Measurements from ENCODE around the gene APLNR.

The APLNR gene

GRCh38 chr11:57233702-57234101 is 3.3 kb downstream of the APLNR start:
- TF ChIP-seq SIN3A (IDR thresholded peaks at IDR 0.05; ENCODE audit: borderline replicate concordance, insufficient read depth, low read length) = no peak
- TF ChIP-seq POLR2AphosphoS5 (IDR thresholded peaks at IDR 0.05; ENCODE audit: low read depth, low read length) = no peak

GRCh38 chr11:57231539-57232253 is 5.4 kb downstream of the APLNR start:
- TF ChIP-seq, protein P1, sequence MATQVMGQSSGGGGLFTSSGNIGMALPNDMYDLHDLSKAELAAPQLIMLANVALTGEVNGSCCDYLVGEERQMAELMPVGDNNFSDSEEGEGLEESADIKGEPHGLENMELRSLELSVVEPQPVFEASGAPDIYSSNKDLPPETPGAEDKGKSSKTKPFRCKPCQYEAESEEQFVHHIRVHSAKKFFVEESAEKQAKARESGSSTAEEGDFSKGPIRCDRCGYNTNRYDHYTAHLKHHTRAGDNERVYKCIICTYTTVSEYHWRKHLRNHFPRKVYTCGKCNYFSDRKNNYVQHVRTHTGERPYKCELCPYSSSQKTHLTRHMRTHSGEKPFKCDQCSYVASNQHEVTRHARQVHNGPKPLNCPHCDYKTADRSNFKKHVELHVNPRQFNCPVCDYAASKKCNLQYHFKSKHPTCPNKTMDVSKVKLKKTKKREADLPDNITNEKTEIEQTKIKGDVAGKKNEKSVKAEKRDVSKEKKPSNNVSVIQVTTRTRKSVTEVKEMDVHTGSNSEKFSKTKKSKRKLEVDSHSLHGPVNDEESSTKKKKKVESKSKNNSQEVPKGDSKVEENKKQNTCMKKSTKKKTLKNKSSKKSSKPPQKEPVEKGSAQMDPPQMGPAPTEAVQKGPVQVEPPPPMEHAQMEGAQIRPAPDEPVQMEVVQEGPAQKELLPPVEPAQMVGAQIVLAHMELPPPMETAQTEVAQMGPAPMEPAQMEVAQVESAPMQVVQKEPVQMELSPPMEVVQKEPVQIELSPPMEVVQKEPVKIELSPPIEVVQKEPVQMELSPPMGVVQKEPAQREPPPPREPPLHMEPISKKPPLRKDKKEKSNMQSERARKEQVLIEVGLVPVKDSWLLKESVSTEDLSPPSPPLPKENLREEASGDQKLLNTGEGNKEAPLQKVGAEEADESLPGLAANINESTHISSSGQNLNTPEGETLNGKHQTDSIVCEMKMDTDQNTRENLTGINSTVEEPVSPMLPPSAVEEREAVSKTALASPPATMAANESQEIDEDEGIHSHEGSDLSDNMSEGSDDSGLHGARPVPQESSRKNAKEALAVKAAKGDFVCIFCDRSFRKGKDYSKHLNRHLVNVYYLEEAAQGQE (IDR thresholded peaks at IDR 0.05; ENCODE audit: insufficient read depth in 1 of 2, low read depth in 2 of 2, low read length in 2 of 2) = no peak
- TF ChIP-seq SIN3A (IDR thresholded peaks at IDR 0.05; ENCODE audit: borderline replicate concordance, insufficient read depth, low read length) (no peak), POLR2AphosphoS5 (IDR thresholded peaks at IDR 0.05; ENCODE audit: low read depth, low read length) (no peak), FOXP2 (optimal IDR thresholded peaks at IDR 0.05; ENCODE audit: borderline replicate concordance, extremely low read depth, extremely low read length, insufficient read depth) (no peak), TAF1 (IDR thresholded peaks at IDR 0.05; ENCODE audit: borderline replicate concordance, insufficient read depth, low read length) (no peak)

DNA sequence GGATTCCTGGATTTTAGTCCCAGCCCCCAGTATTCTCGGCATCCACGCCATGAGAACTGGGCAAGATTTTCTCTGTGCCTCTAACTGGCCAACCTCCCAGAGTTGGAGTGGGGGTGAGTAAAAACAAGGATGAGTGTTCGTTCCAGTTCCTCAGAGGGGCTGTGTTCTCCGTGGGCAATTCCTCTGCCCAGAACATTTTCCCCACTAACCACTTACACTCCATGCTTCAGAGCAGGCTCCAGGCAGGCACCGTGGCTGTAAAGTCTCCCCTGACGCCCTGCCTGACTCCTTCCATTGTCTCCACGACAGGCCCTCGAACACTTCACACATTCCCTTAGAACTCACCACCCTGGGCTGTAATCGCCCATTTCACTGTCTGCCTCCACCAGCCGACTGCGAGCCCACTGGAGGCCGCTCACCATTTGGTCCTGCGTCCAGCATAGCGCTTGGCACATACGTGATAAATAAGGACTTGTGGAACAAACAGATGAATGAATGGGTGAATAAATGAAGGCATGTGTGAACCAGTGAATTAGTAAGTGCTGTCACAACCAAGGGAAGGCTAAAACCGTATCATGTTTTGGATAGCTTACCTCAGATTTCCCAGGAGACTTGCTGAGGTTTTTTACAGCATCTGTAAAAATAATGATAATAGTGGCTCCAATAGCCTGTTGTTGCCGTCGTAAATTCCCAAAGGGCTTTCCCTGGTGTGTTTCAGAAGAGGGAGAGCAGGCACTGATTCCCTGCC is 6.1 kb downstream of the APLNR start:
- TF ChIP-seq SIN3A (IDR thresholded peaks at IDR 0.05; ENCODE audit: borderline replicate concordance, insufficient read depth, low read length) (no peak), FOXP2 (optimal IDR thresholded peaks at IDR 0.05; ENCODE audit: borderline replicate concordance, extremely low read depth, extremely low read length, insufficient read depth) (no peak), TAF1 (IDR thresholded peaks at IDR 0.05; ENCODE audit: borderline replicate concordance, insufficient read depth, low read length) (no peak), POLR2AphosphoS5 (IDR thresholded peaks at IDR 0.05; ENCODE audit: low read depth, low read length) (no peak)
- TF ChIP-seq, protein P1 (IDR thresholded peaks at IDR 0.05; ENCODE audit: insufficient read depth in 1 of 2, low read depth in 2 of 2, low read length in 2 of 2) = no peak

DNA sequence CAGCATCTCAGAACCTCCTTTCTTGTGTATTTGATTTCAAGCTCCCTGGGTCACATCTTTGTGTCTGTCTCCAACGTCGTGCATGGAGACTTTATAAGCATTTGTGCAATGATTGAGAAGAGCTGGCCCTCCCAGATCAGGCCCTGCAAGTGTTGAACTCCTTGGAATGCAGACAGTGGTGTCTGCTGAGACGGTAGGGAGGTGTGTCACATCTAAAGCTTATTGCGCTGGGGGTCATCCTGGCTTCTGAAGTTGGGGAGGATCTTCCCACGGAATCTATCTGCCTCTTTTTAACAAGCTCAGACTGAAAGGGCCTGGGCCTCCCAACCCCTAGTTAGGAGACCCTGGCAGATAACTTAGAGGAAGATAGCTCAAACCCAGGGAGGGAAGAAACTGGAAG is 6.7 kb downstream of the APLNR start:
- TF ChIP-seq TAF1 (IDR thresholded peaks at IDR 0.05; ENCODE audit: borderline replicate concordance, insufficient read depth, low read length) (no peak), POLR2AphosphoS5 (IDR thresholded peaks at IDR 0.05; ENCODE audit: low read depth, low read length) (no peak), FOXP2 (optimal IDR thresholded peaks at IDR 0.05; ENCODE audit: borderline replicate concordance, extremely low read depth, extremely low read length, insufficient read depth) (no peak), SIN3A (IDR thresholded peaks at IDR 0.05; ENCODE audit: borderline replicate concordance, insufficient read depth, low read length) (no peak)
- TF ChIP-seq, protein P1 (IDR thresholded peaks at IDR 0.05; ENCODE audit: insufficient read depth in 1 of 2, low read depth in 2 of 2, low read length in 2 of 2) = no peak

DNA sequence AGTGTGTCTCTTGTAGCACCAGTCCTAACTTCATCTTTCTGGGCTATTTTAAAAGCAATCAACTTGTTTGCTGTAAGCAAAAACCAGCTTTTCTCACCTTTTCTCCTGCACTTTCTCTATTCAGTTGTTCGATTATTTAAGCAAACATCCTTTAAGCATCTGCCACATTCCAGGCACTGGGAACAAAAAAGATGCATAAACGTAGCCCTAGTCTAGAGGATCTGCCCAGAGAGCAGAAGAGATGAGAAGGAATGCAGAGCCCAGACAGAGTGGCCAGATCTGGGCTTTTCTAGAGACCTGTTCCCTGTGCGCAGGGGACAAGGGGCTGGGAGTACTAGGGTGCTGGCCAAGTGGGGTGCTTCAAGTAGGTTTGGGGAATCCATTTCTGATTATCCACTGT is 8.4 kb downstream of the APLNR start:
- TF ChIP-seq SIN3A (IDR thresholded peaks at IDR 0.05; ENCODE audit: borderline replicate concordance, insufficient read depth, low read length) (no peak), POLR2AphosphoS5 (IDR thresholded peaks at IDR 0.05; ENCODE audit: low read depth, low read length) (no peak), TAF1 (IDR thresholded peaks at IDR 0.05; ENCODE audit: borderline replicate concordance, insufficient read depth, low read length) (no peak), FOXP2 (optimal IDR thresholded peaks at IDR 0.05; ENCODE audit: borderline replicate concordance, extremely low read depth, extremely low read length, insufficient read depth) (no peak)
- TF ChIP-seq, protein P1 (IDR thresholded peaks at IDR 0.05; ENCODE audit: insufficient read depth in 1 of 2, low read depth in 2 of 2, low read length in 2 of 2) = no peak
